ENCODE data around the gene VAMP5. TPM values are rescaled to one million over a fixed set of nuclear protein-coding genes. Genes with fewer than 3 reads are reported as not detected.

The VAMP5 gene
- total and polyA plus RNA-seq, 10 of the 15 experiments (the other 5 are each of a cell fraction or from before 2014, with no cell fraction given): 3.8 to 52.7 (median 24.1) TPM

GRCh38 chr2:85538507-85539360 lies 45.5 kb upstream of the VAMP5 start, which contains the start of gene MAT2A (continued):
- TF ChIP-seq NFYA (IDR thresholded peaks at IDR 0.05; ENCODE audit: borderline replicate concordance, low read depth, low read length) (no peak), HDGF (IDR thresholded peaks at IDR 0.05) (peak; percentile 61; the same call in 1 of the 2 replicates), MTA2 (IDR thresholded peaks at IDR 0.05; ENCODE audit: low read depth) (peak; percentile 68), E2F8 (IDR thresholded peaks at IDR 0.05; ENCODE audit: low read depth, partially characterized antibody) (peak; percentile 34), CBX3 (IDR thresholded peaks at IDR 0.05; ENCODE audit: borderline replicate concordance, low read depth) (no peak), POU2F2 (IDR thresholded peaks at IDR 0.05; ENCODE audit: borderline replicate concordance, low read depth, low read length) (peak; percentile 99), RAD21 (IDR thresholded peaks at IDR 0.05; ENCODE audit: insufficient read depth, low read depth, low read length) (no peak), MXI1 (IDR thresholded peaks at IDR 0.05; ENCODE audit: low read depth, low read length) (no peak; the same call in none of the 2 replicates), ZNF622 (IDR thresholded peaks at IDR 0.05) (no peak), ETV6 (conservative IDR thresholded peaks at IDR 0.05 in 1 of 2, IDR thresholded peaks at IDR 0.05 in 1 of 2; ENCODE audit: borderline replicate concordance in 1 of 2, low read depth in 1 of 2) (0 out of 4 replicates have a peak, but pooled peaks of 1 of the 2 experiments have one; percentile 25), RBBP5 (conservative IDR thresholded peaks at IDR 0.05) (no peak), EP300 (IDR thresholded peaks at IDR 0.05; ENCODE audit: borderline replicate concordance in 1 of 2, control insufficient read depth in 1 of 2, low read depth in 2 of 2, low read length in 2 of 2) (no peak), KDM1A (IDR thresholded peaks at IDR 0.05; ENCODE audit: borderline replicate concordance) (no peak), HDAC6 (IDR thresholded peaks at IDR 0.05; ENCODE audit: unreplicated experiment) (peak; percentile 90), ZSCAN29 (IDR thresholded peaks at IDR 0.05) (no peak; the same call in none of the 2 replicates), KAT2A (conservative IDR thresholded peaks at IDR 0.05; ENCODE audit: control insufficient read depth, low read depth, low read length) (no peak), TARDBP (IDR thresholded peaks at IDR 0.05; ENCODE audit: borderline replicate concordance) (0 out of 2 replicates have a peak, but pooled peaks have one; percentile 13), REST (IDR thresholded peaks at IDR 0.05; ENCODE audit: low read depth, low read length) (0 out of 2 replicates have a peak, but pooled peaks have one; percentile 39), SMARCA5 (IDR thresholded peaks at IDR 0.05) (peak; percentile 65), IRF5 (IDR thresholded peaks at IDR 0.05; ENCODE audit: borderline replicate concordance) (no peak)

Measured in GM12878 (cell line).